Stimulated activated CD8-positive, alpha-beta memory T cell treated with anti-CD3 and anti-CD28 coated beads, Interleukin-7, amount 100 ng/mL, for 4 hours (primary cell): ENCODE results near the gene SPRTN.
"Not testable (repeated sequence)": the region's sequence is repeated elsewhere in the genome, so short reads cannot be mapped to it uniquely, and the experiment has no call there.

Source experiments
- DNase-seq, 2 donors: peaks; one replicate each; pipeline ENCODE4 v3.0.0-alpha.2; 2020; ENCODE audit warnings: low read depth in 2 of 2

The SPRTN gene

GRCh38 chr1:231335663-231336602, 2.2 kb upstream of the SPRTN start:
- no peak for DNase-seq

GRCh38 chr1:231337043-231337471, 1.0 kb upstream of the SPRTN start:
- peak in 1 of 2 donors; percentile 24 for DNase-seq

GRCh38 chr1:231337472-231338269, 422 bp upstream of the SPRTN start, which contains the start of gene EXOC8:
TSS of gene EXOC8 (minus strand) at chr1:231337852. CDS start at chr1:231337745, 107 bp downstream.
- DNase-seq = peak; percentile 90 to 93

- DNase-seq = no peak
Measured at GRCh38 chr1:231340328-231341013, 2.4 kb downstream of the SPRTN start.

GRCh38 chr1:231347961-231348360, 9.9 kb downstream of the SPRTN start:
- no peak for DNase-seq

- DNase-seq = no peak
Measured at GRCh38 chr1:231348442-231348841, 10.3 kb downstream of the SPRTN start.

GRCh38 chr1:231348856-231349255, 10.8 kb downstream of the SPRTN start:
- DNase-seq = not testable (repeated sequence)

- no peak for DNase-seq
Measured at GRCh38 chr1:231351816-231352215, 13.7 kb downstream of the SPRTN start.

- no peak for DNase-seq
Measured at GRCh38 chr1:231353086-231353485, 15.0 kb downstream of the SPRTN start.

GRCh38 chr1:231354330-231355020, 16.4 kb downstream of the SPRTN start:
- no peak for DNase-seq

GRCh38 chr1:231355171-231355570, 17.1 kb downstream of the SPRTN start:
- no peak for DNase-seq

GRCh38 chr1:231357187-231357772, 19.2 kb downstream of the SPRTN start:
- DNase-seq = no peak

GRCh38 chr1:231357831-231358354, 19.8 kb downstream of the SPRTN start:
- DNase-seq = peak in 1 of 2 donors; percentile 17

GRCh38 chr1:231359113-231359512, 21.0 kb downstream of the SPRTN start:
- DNase-seq = no peak

- DNase-seq = no peak
Measured at GRCh38 chr1:231362325-231362724, 24.2 kb downstream of the SPRTN start.

- no peak for DNase-seq
Measured at GRCh38 chr1:231363624-231364023, 25.5 kb downstream of the SPRTN start.

- DNase-seq = no peak
Measured at GRCh38 chr1:231364192-231364591, 26.1 kb downstream of the SPRTN start.

- DNase-seq = no peak
Measured at GRCh38 chr1:231369282-231369681, 31.2 kb downstream of the SPRTN start.

- DNase-seq = no peak
Measured at GRCh38 chr1:231372501-231372900, 34.4 kb downstream of the SPRTN start.

- no peak for DNase-seq
Measured at GRCh38 chr1:231374394-231374793, 36.3 kb downstream of the SPRTN start.

- DNase-seq = no peak
Measured at GRCh38 chr1:231376101-231376500, 38.0 kb downstream of the SPRTN start.
